Measurements from ENCODE around the gene VPS52.

- TF ChIP-seq POLR2AphosphoS5 (IDR thresholded peaks at IDR 0.05) (no peak), POLR2A (IDR thresholded peaks at IDR 0.05) (no peak)
These were observed 64.7 kb downstream of the VPS52 start for GRCh38 chr6:33206864-33207551.
